ENCODE data around the gene GLA.

Gene GLA

GRCh38 chrX:101385026-101385684, 22.6 kb downstream of the GLA start:
- H3K27ac ChIP-seq (ENCODE audit: low read length): no peak overlapping the region
- H2AFZ ChIP-seq (ENCODE audit: low read depth, low read length): no peak overlapping the region
- TF ChIP-seq CTCF (IDR thresholded peaks at IDR 0.05; ENCODE audit: borderline replicate concordance, extremely low read depth, low read length, poor library complexity, severe bottlenecking) (no peak), EZH2 (IDR thresholded peaks at IDR 0.05; ENCODE audit: borderline replicate concordance, low read depth, low read length, severe bottlenecking) (no peak)
- DNase-seq (no peak), ATAC-seq (ENCODE audit: insufficient read depth, low read depth) (no peak)
- H3K36me3 ChIP-seq (ENCODE audit: insufficient read depth, low read length): no peaks in the 10 kb centered on the region
- no peaks in the 10 kb centered on the region for H3K79me2 ChIP-seq (ENCODE audit: insufficient read depth, low read length)
- no peaks in the 10 kb centered on the region for H4K20me1 ChIP-seq (ENCODE audit: insufficient read depth, low read length)
- H3K4me3 ChIP-seq (ENCODE audit: low read depth in 1 of 2, low read length in 2 of 2): no peak overlapping the region
- peaks cover 7% of the 10 kb centered on the region for H3K4me1 ChIP-seq (ENCODE audit: insufficient read depth, low read length)
- no peaks in the 10 kb centered on the region for H3K27me3 ChIP-seq (ENCODE audit: insufficient read depth, low read length, poor library complexity)
- H3K4me2 ChIP-seq (ENCODE audit: insufficient read depth, low read length): no peak overlapping the region
- H3K9me3 ChIP-seq (ENCODE audit: insufficient read depth, low read length, severe bottlenecking): no peaks in the 10 kb centered on the region
- H3K9ac ChIP-seq (ENCODE audit: low read depth, low read length): no peak overlapping the region

- no peak overlapping the region for H3K4me3 ChIP-seq (ENCODE audit: low read depth in 1 of 2, low read length in 2 of 2)
- DNase-seq (no peak), ATAC-seq (ENCODE audit: insufficient read depth, low read depth) (no peak; the same call in 2 of the 3 replicates)
- H3K27me3 ChIP-seq (ENCODE audit: insufficient read depth, low read length, poor library complexity): no peaks in the 10 kb centered on the region
- no peaks in the 10 kb centered on the region for H3K79me2 ChIP-seq (ENCODE audit: insufficient read depth, low read length)
- H2AFZ ChIP-seq (ENCODE audit: low read depth, low read length): no peak overlapping the region
- no peaks in the 10 kb centered on the region for H4K20me1 ChIP-seq (ENCODE audit: insufficient read depth, low read length)
- no peak for TF ChIP-seq CTCF (IDR thresholded peaks at IDR 0.05; ENCODE audit: borderline replicate concordance, extremely low read depth, low read length, poor library complexity, severe bottlenecking)
- TF ChIP-seq EZH2 (IDR thresholded peaks at IDR 0.05; ENCODE audit: borderline replicate concordance, low read depth, low read length, severe bottlenecking): no peak
- no peaks in the 10 kb centered on the region for H3K36me3 ChIP-seq (ENCODE audit: insufficient read depth, low read length)
- no peak overlapping the region for H3K27ac ChIP-seq (ENCODE audit: low read length)
- no peaks in the 10 kb centered on the region for H3K9me3 ChIP-seq (ENCODE audit: insufficient read depth, low read length, severe bottlenecking)
- no peak overlapping the region for H3K4me2 ChIP-seq (ENCODE audit: insufficient read depth, low read length)
- H3K4me1 ChIP-seq (ENCODE audit: insufficient read depth, low read length): no peaks in the 10 kb centered on the region
- no peak overlapping the region for H3K9ac ChIP-seq (ENCODE audit: low read depth, low read length)
Measured at GRCh38 chrX:101383679-101384205, 24.0 kb downstream of the GLA start.

- H3K4me3 ChIP-seq (ENCODE audit: low read depth in 1 of 2, low read length in 2 of 2): no peak overlapping the region
- H3K4me2 ChIP-seq (ENCODE audit: insufficient read depth, low read length): no peak overlapping the region
- ATAC-seq (ENCODE audit: insufficient read depth, low read depth) (no peak), DNase-seq (no peak)
- H3K9ac ChIP-seq (ENCODE audit: low read depth, low read length): no peak overlapping the region
- H3K27me3 ChIP-seq (ENCODE audit: insufficient read depth, low read length, poor library complexity): no peaks in the 10 kb centered on the region
- no peak overlapping the region for H3K27ac ChIP-seq (ENCODE audit: low read length)
- no peaks in the 10 kb centered on the region for H3K36me3 ChIP-seq (ENCODE audit: insufficient read depth, low read length)
- no peak for TF ChIP-seq CTCF (IDR thresholded peaks at IDR 0.05; ENCODE audit: borderline replicate concordance, extremely low read depth, low read length, poor library complexity, severe bottlenecking)
- no peak for TF ChIP-seq EZH2 (IDR thresholded peaks at IDR 0.05; ENCODE audit: borderline replicate concordance, low read depth, low read length, severe bottlenecking)
- no peaks in the 10 kb centered on the region for H3K79me2 ChIP-seq (ENCODE audit: insufficient read depth, low read length)
- H3K4me1 ChIP-seq (ENCODE audit: insufficient read depth, low read length): no peaks in the 10 kb centered on the region
- no peak overlapping the region for H2AFZ ChIP-seq (ENCODE audit: low read depth, low read length)
- H4K20me1 ChIP-seq (ENCODE audit: insufficient read depth, low read length): no peaks in the 10 kb centered on the region
- H3K9me3 ChIP-seq (ENCODE audit: insufficient read depth, low read length, severe bottlenecking): no peaks in the 10 kb centered on the region
Measured at GRCh38 chrX:101377547-101377946, 30.2 kb downstream of the GLA start.

All from DND-41 (cell line).